Vagina (tissue), 2 donors: ENCODE results near the gene GHSR. TPM values are rescaled to one million over a fixed set of nuclear protein-coding genes. Genes with fewer than 3 reads are reported as not detected.

Experiments used
- DNase-seq, 2 donors: peaks; one replicate each; pipeline ENCODE4 v3.0.0-alpha.2; 2017; ENCODE audit errors: extremely low spot score in 2 of 2
- H3K27ac ChIP-seq: fragments of 200-600 bp; sonication (generic); one replicate; pipeline ENCODE4 v1.5.1; 2019
- H3K27me3 ChIP-seq: fragments of 200-600 bp; sonication (generic); one replicate; pipeline ENCODE4 v1.5.1; 2019
- H3K36me3 ChIP-seq, 2 donors: fragments of 200-600 bp; sonication (generic); one replicate each; pipeline ENCODE4 v1.5.1; 2017 to 2019
- H3K4me1 ChIP-seq: fragments of 200-600 bp; sonication (generic); one replicate; pipeline ENCODE4 v1.5.1; 2019
- H3K4me3 ChIP-seq, 2 donors: fragments of 200-600 bp; sonication (generic); 1 replicate in 1 of 2; 2 replicates in 1 of 2; pipeline ENCODE4 v1.5.1; 2016 to 2019
- H3K9me3 ChIP-seq: fragments of 200-600 bp; sonication (generic); one replicate; pipeline ENCODE4 v1.5.1; 2019
- POLR2A ChIP-seq, 2 donors: fragments of 450-650 bp; IDR thresholded peaks; one replicate each; pipeline ENCODE4 v1.6.1; 2017; ENCODE audit warnings: antibody characterized with exemption in 2 of 2, mild to moderate bottlenecking in 2 of 2, moderate library complexity in 2 of 2
- POLR2AphosphoS5 ChIP-seq, 2 donors: sonication (generic); formaldehyde crosslinking; IDR thresholded peaks; one replicate each; pipeline ENCODE4 v1.9.0; 2017; ENCODE audit warnings: antibody characterized with exemption in 2 of 2, mild to moderate bottlenecking in 2 of 2, low read depth in 1 of 2; ENCODE audit not compliant: insufficient read depth in 1 of 2
- intact Hi-C: fragments of 100-400 bp; cut with DNase I; formaldehyde crosslinking; loops from one replicate; pipeline ENCODE4 v1.15.1; 2023
- total RNA-seq: library from RNA; depleted of rRNA; stranded (reverse); fragments of >200 nt; gene quantifications from one replicate; pipeline ENCODE4 v1.2.3, GENCODE V29; 2016
- TF ChIP-seq, protein P1 (sequence below), 3 experiments: fragments of 450-650 bp in 2 of 3; fragments of 200-600 bp in 1 of 3; sonication (generic) in 1 of 3; IDR thresholded peaks; one replicate each; pipeline ENCODE4 v1.5.1; 2017 to 2019; ENCODE audit warnings: antibody characterized with exemption in 3 of 3, mild to moderate bottlenecking in 2 of 3, moderate library complexity in 2 of 3

The GHSR gene
- total RNA-seq, 1 donor from 2014 or later, result not detected

DNA sequence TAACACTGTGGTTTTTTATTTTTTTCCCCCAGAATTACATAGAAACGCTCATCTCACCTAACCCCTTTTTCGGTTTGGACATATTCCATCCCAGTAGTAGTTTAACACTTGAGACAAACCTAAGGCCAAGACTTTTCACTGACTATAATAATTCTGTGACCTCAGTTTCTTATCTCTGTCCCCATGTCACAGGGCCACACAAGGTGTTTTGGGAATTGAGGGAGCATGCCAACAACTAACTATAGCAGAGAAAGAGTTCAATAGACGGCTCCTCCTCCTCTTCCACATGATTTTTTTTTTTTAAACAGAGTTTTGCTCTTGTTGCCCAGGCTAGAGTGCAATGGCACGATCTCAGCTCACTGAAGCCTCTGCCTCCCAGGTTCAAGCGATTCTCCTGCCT lies 27.4 kb upstream of the GHSR start:
- TF ChIP-seq POLR2AphosphoS5 (IDR thresholded peaks at IDR 0.05; ENCODE audit: insufficient read depth in 1 of 2, low read depth in 1 of 2) (no peak), POLR2A (IDR thresholded peaks at IDR 0.05) (no peak)
- TF ChIP-seq, protein P1, sequence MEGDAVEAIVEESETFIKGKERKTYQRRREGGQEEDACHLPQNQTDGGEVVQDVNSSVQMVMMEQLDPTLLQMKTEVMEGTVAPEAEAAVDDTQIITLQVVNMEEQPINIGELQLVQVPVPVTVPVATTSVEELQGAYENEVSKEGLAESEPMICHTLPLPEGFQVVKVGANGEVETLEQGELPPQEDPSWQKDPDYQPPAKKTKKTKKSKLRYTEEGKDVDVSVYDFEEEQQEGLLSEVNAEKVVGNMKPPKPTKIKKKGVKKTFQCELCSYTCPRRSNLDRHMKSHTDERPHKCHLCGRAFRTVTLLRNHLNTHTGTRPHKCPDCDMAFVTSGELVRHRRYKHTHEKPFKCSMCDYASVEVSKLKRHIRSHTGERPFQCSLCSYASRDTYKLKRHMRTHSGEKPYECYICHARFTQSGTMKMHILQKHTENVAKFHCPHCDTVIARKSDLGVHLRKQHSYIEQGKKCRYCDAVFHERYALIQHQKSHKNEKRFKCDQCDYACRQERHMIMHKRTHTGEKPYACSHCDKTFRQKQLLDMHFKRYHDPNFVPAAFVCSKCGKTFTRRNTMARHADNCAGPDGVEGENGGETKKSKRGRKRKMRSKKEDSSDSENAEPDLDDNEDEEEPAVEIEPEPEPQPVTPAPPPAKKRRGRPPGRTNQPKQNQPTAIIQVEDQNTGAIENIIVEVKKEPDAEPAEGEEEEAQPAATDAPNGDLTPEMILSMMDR (IDR thresholded peaks at IDR 0.05), result no peak
- Histone ChIP-seq H3K4me1 (no peaks in the 10 kb centered on the region), H3K9me3 (no peaks in the 10 kb centered on the region), H3K4me3 (no peak overlapping the region), H3K27me3 (no peaks in the 10 kb centered on the region), H3K36me3 (no peaks in the 10 kb centered on the region), H3K27ac (no peak overlapping the region)
- intact Hi-C loops, result no loop called here
- no peak for DNase-seq

DNA sequence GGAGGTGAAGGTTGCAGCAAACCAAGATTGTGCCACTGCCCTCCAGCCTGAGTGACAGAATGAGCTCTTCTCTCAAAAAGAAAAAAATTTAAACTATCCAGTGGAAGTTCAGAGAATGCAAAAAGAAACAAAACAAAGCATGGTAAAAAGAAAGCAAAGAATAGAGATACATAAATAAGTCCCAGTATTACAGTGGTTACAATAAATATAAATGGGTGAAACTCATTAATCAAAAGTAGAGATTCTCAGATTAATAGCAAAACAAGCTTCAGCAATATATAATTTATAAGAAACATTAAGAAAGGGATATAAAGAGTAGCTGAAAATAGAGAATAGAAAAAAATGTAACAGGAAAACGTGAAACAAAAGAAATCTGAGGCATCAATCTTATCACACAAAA lies 23.6 kb upstream of the GHSR start:
- no peaks in the 10 kb centered on the region for H3K36me3 ChIP-seq
- H3K27me3 ChIP-seq, result no peaks in the 10 kb centered on the region
- H3K27ac ChIP-seq, result no peak overlapping the region
- H3K4me3 ChIP-seq, result no peak overlapping the region
- intact Hi-C loops, result no loop called here
- no peak for DNase-seq
- H3K4me1 ChIP-seq, result no peaks in the 10 kb centered on the region
- TF ChIP-seq POLR2AphosphoS5 (IDR thresholded peaks at IDR 0.05; ENCODE audit: insufficient read depth in 1 of 2, low read depth in 1 of 2), result no peak
- no peaks in the 10 kb centered on the region for H3K9me3 ChIP-seq

- no peaks in the 10 kb centered on the region for H3K4me1 ChIP-seq
- intact Hi-C loops, result no loop called here
- no peak overlapping the region for H3K4me3 ChIP-seq
- no peaks in the 10 kb centered on the region for H3K27me3 ChIP-seq
- no peaks in the 10 kb centered on the region for H3K9me3 ChIP-seq
- no peaks in the 10 kb centered on the region for H3K36me3 ChIP-seq
- no peak overlapping the region for H3K27ac ChIP-seq
- TF ChIP-seq POLR2AphosphoS5 (IDR thresholded peaks at IDR 0.05; ENCODE audit: insufficient read depth in 1 of 2, low read depth in 1 of 2), result no peak
- no peak for TF ChIP-seq POLR2A (IDR thresholded peaks at IDR 0.05)
- TF ChIP-seq, protein P1 (IDR thresholded peaks at IDR 0.05), result no peak
- DNase-seq, result no peak
Observed at GRCh38 chr3:172470588-172470987, 22.3 kb upstream of the GHSR start.

GRCh38 chr3:172467170-172467824 lies 19.0 kb upstream of the GHSR start:
- intact Hi-C loops, result no loop called here
- no peak overlapping the region for H3K4me3 ChIP-seq
- no peak overlapping the region for H3K27ac ChIP-seq
- no peaks in the 10 kb centered on the region for H3K27me3 ChIP-seq
- no peak for DNase-seq
- H3K4me1 ChIP-seq, result no peaks in the 10 kb centered on the region
- TF ChIP-seq POLR2AphosphoS5 (IDR thresholded peaks at IDR 0.05; ENCODE audit: insufficient read depth in 1 of 2, low read depth in 1 of 2) (no peak), POLR2A (IDR thresholded peaks at IDR 0.05) (no peak)
- TF ChIP-seq, protein P1 (IDR thresholded peaks at IDR 0.05), result no peak
- H3K36me3 ChIP-seq, result no peaks in the 10 kb centered on the region
- no peaks in the 10 kb centered on the region for H3K9me3 ChIP-seq

GRCh38 chr3:172466553-172467130 lies 18.4 kb upstream of the GHSR start:
- no peaks in the 10 kb centered on the region for H3K36me3 ChIP-seq
- no peaks in the 10 kb centered on the region for H3K9me3 ChIP-seq
- no peak for DNase-seq
- no peak overlapping the region for H3K27ac ChIP-seq
- no peaks in the 10 kb centered on the region for H3K27me3 ChIP-seq
- TF ChIP-seq POLR2A (IDR thresholded peaks at IDR 0.05) (no peak), POLR2AphosphoS5 (IDR thresholded peaks at IDR 0.05; ENCODE audit: insufficient read depth in 1 of 2, low read depth in 1 of 2) (no peak)
- TF ChIP-seq, protein P1 (IDR thresholded peaks at IDR 0.05), result no peak
- H3K4me1 ChIP-seq, result no peaks in the 10 kb centered on the region
- H3K4me3 ChIP-seq, result no peak overlapping the region
- intact Hi-C loops, result no loop called here
